T-cell (primary cell): ENCODE measurements around the gene MYCBP. TPM values are rescaled to one million over a fixed set of nuclear protein-coding genes. Genes with fewer than 3 reads are reported as not detected.
"Not testable (repeated sequence)": the region's sequence is repeated elsewhere in the genome, so short reads cannot be mapped to it uniquely, and the experiment has no call there.

Experiments used
- ATAC-seq, 4 experiments: fragments of 200-7000 bp in 3 of 4; fragments of 150-1000 bp in 1 of 4; cut with Tn5 transposase; replicated peaks in 1 of 4; 1 replicate in 3 of 4; 2 replicates in 1 of 4; pipeline ENCODE4 v1.10.0; 2021; ENCODE audit warnings: moderate library complexity in 3 of 4, mild to moderate bottlenecking in 2 of 4, moderate number of reproducible peaks in 1 of 4
- CTCF ChIA-PET, 2 donors: fragments of 300-600 bp; sonication (Branson Sonifier 250); formaldehyde crosslinking; loops; one replicate each; lab custom pipeline; 2022; ENCODE audit warnings: antibody characterized with exemption in 2 of 2; lab: Charles Lee
- POLR2A ChIA-PET, 2 donors: fragments of 300-600 bp; sonication (Branson Sonifier 250); formaldehyde crosslinking; loops; one replicate each; lab custom pipeline; 2022; ENCODE audit warnings: antibody characterized with exemption in 2 of 2; lab: Charles Lee
- DNase-seq, 35 experiments: peaks; one replicate each; pipeline versions ENCODE4 v3.0.0 to v3.0.0-alpha.2; 2013 to 2023
- H3K27ac ChIP-seq: one replicate; pipeline ENCODE4 v1.5.1; 2013; ENCODE audit warnings: low read length
- H3K27me3 ChIP-seq, 2 experiments: replicated peaks in 1 of 2; 1 replicate in 1 of 2; 2 replicates in 1 of 2; pipeline versions ENCODE4 v1.6.1 to v1.7.0; 2013; ENCODE audit warnings: low read length in 1 of 2, mixed read lengths in 1 of 2; ENCODE audit not compliant: control insufficient read depth in 2 of 2, insufficient read depth in 2 of 2; ENCODE audit errors: extremely low read depth in 1 of 2
- H3K36me3 ChIP-seq, 2 donors: 1 replicate in 1 of 2; 2 replicates in 1 of 2; pipeline versions ENCODE4 v1.6.1 to v1.7.0; 2013; ENCODE audit warnings: low read length in 1 of 2; ENCODE audit not compliant: control insufficient read depth in 2 of 2, insufficient read depth in 1 of 2; ENCODE audit errors: extremely low read depth in 1 of 2
- H3K4me1 ChIP-seq, 2 experiments: 1 replicate in 1 of 2; 2 replicates in 1 of 2; pipeline versions ENCODE4 v1.6.1 to v1.7.0; 2013; ENCODE audit warnings: low read length in 2 of 2, mixed read lengths in 1 of 2; ENCODE audit not compliant: insufficient read depth in 2 of 2, control insufficient read depth in 1 of 2; ENCODE audit errors: extremely low read depth in 1 of 2
- H3K4me3 ChIP-seq, 2 donors: 1 replicate in 1 of 2; 2 replicates in 1 of 2; pipeline versions ENCODE4 v1.5.1 to v1.7.0; 2013; ENCODE audit warnings: mild to moderate bottlenecking in 2 of 2, low read length in 1 of 2, moderate library complexity in 1 of 2; ENCODE audit not compliant: control insufficient read depth in 1 of 2; ENCODE audit errors: extremely low read depth in 1 of 2
- H3K9me3 ChIP-seq: 2 replicates; pipeline ENCODE4 v1.7.0; 2013
- H3K27ac Mint-ChIP-seq, 2 donors: one replicate each; pipeline ENCODE4 v1.8.0; 2020 to 2021; ENCODE audit warnings: mild to moderate bottlenecking in 2 of 2, mixed read lengths in 2 of 2
- H3K27me3 Mint-ChIP-seq, 2 donors: one replicate each; pipeline ENCODE4 v1.8.0; 2021 to 2022; ENCODE audit warnings: mixed read lengths in 2 of 2
- H3K36me3 Mint-ChIP-seq: one replicate; pipeline ENCODE4 v1.8.0; 2021; ENCODE audit warnings: mixed read lengths
- H3K4me1 Mint-ChIP-seq, 3 donors: one replicate each; pipeline ENCODE4 v1.8.0; 2020 to 2022; ENCODE audit warnings: mixed read lengths in 3 of 3, mild to moderate bottlenecking in 1 of 3
- H3K4me3 Mint-ChIP-seq, 3 donors: one replicate each; pipeline ENCODE4 v1.8.0; 2020 to 2022; ENCODE audit warnings: mild to moderate bottlenecking in 3 of 3, mixed read lengths in 3 of 3, moderate library complexity in 3 of 3
- H3K9me3 Mint-ChIP-seq, 3 donors: one replicate each; pipeline ENCODE4 v1.8.0; 2020 to 2022; ENCODE audit warnings: mixed read lengths in 3 of 3
- WGBS: methylation state at CpG from one replicate; pipeline ENCODE4 v1.1.5; 2013; ENCODE audit warnings: missing lambda C conversion rate; ENCODE audit not compliant: insufficient coverage; 5-methylcytosine and 5-hydroxymethylcytosine counted together
- total RNA-seq, 35 experiments: library from RNA in 6 of 35; stranded (reverse) in 6 of 35; fragments of 120-200 nt in 1 of 35; gene quantifications; one replicate each; pipeline versions ENCODE4 v1.2.1 to v1.2.4 and lab custom pipeline; 2013 to 2026

The MYCBP gene
- total RNA-seq, 5 donors from 2014 or later (not counting 1 experiment from before 2014, with no cell fraction given), result 7.0 to 19.4 (median 17.2) TPM

GRCh38 chr1:38859561-38860453 is 13.3 kb downstream of the MYCBP start, which contains the start of gene RRAGC:
TSS of gene RRAGC (minus strand) at chr1:38859772. CDS start at chr1:38859646, 126 bp downstream.
- Mint-ChIP-seq H3K36me3 (peaks cover 17% of the 10 kb centered on the region), H3K27me3 (no peaks in the 10 kb centered on the region), H3K27ac (peak within 1 kb of the TSS; percentile 86 to 87), H3K4me1 (peaks cover 51 to 77% (median 63%) of the 10 kb centered on the region in 3 donors), H3K4me3 (peak within 1 kb of the TSS; percentile 81 to 94 (median 90)), H3K9me3 (no peaks in the 10 kb centered on the region)
- Histone ChIP-seq H3K27me3 (no peaks in the 10 kb centered on the region), H3K4me3 (peak within 1 kb of the TSS; percentile 83 to 89), H3K36me3 (peaks cover 5 to 17% of the 10 kb centered on the region in 2 donors), H3K27ac (peak within 1 kb of the TSS; percentile 49), H3K9me3 (no peaks in the 10 kb centered on the region), H3K4me1 (peaks cover 9 to 28% of the 10 kb centered on the region in 2 experiments)
- CTCF ChIA-PET, result no interaction called here
- POLR2A ChIA-PET, result no interaction called here
- WGBS, result under 1% methylated on average over 60 of the region's 70 CpGs
- DNase-seq, result peak; percentile 94 to 100 (median 98)
- ATAC-seq, result peak; percentile 98 to 99 (median 98)

GRCh38 chr1:38858833-38859560 is 14.2 kb downstream of the MYCBP start:
- peak; percentile 8 to 23 (median 20) for ATAC-seq
- WGBS, result 0% methylated on average over 35 of the region's 51 CpGs
- Histone ChIP-seq H3K4me3 (peak overlapping the region; percentile 77 to 85), H3K27me3 (no peaks in the 10 kb centered on the region), H3K27ac (peak overlapping the region; percentile 49), H3K36me3 (peaks cover 5 to 23% of the 10 kb centered on the region in 2 donors), H3K9me3 (no peaks in the 10 kb centered on the region), H3K4me1 (peaks cover 9 to 28% of the 10 kb centered on the region in 2 experiments)
- ChIA-PET POLR2A (no interaction called here), CTCF (no interaction called here)
- DNase-seq, result peak in 27 of 35 experiments; percentile 2 to 50 (median 13)
- Mint-ChIP-seq H3K27me3 (no peaks in the 10 kb centered on the region), H3K4me3 (peak overlapping the region; percentile 81 to 94 (median 90)), H3K36me3 (peaks cover 17% of the 10 kb centered on the region), H3K27ac (peak overlapping the region; percentile 86 to 87), H3K4me1 (peaks cover 48 to 73% (median 59%) of the 10 kb centered on the region in 3 donors), H3K9me3 (no peaks in the 10 kb centered on the region)

- peaks cover 9 to 54% of the 10 kb centered on the region in 2 donors for H3K36me3 ChIP-seq
- H3K36me3 Mint-ChIP-seq, result peaks cover 39% of the 10 kb centered on the region
These were observed 20.4 kb downstream of the MYCBP start for GRCh38 chr1:38852780-38853179.

GRCh38 chr1:38848071-38848470 is 25.1 kb downstream of the MYCBP start:
- Mint-ChIP-seq H3K4me3 (no peak overlapping the region), H3K27me3 (no peaks in the 10 kb centered on the region), H3K36me3 (peaks cover 51% of the 10 kb centered on the region), H3K4me1 (peaks cover 20 to 27% (median 24%) of the 10 kb centered on the region in 3 donors), H3K27ac (no peak overlapping the region), H3K9me3 (peaks cover 0 to 3% (median 0%) of the 10 kb centered on the region in 3 donors)
- no CpG with 5 or more reads among the region's 1 CpG for WGBS
- Histone ChIP-seq H3K4me1 (peaks cover 0 to 3% of the 10 kb centered on the region in 2 experiments), H3K27me3 (no peaks in the 10 kb centered on the region), H3K27ac (no peak overlapping the region), H3K36me3 (peaks cover 19 to 61% of the 10 kb centered on the region in 2 donors), H3K9me3 (no peaks in the 10 kb centered on the region), H3K4me3 (no peak overlapping the region)
- no peak for ATAC-seq
- CTCF ChIA-PET, result interaction anchor here in 1 of 2 donors (0.7 kb wide), 1 partner anchor 11 kb away, joined by 3 read pairs; no protein-coding TSS in a partner anchor
- no peak for DNase-seq
- POLR2A ChIA-PET, result no interaction called here

More at GRCh38 chr1:38852780-38853179, 20.4 kb downstream of the MYCBP start:
- Histone ChIP-seq H3K27me3 (no peaks in the 10 kb centered on the region), H3K9me3 (no peaks in the 10 kb centered on the region), H3K4me1 (peaks cover under 1 to 5% of the 10 kb centered on the region in 2 experiments), H3K27ac (no peak overlapping the region), H3K4me3 (no peak overlapping the region)
- ChIA-PET POLR2A (no interaction called here), CTCF (no interaction called here)
- peaks cover 34 to 40% (median 36%) of the 10 kb centered on the region in 3 donors for H3K4me1 Mint-ChIP-seq
- ATAC-seq (no peak), DNase-seq (no peak)
- no peak overlapping the region for H3K4me3 Mint-ChIP-seq
- no CpG with 5 or more reads among the region's 4 CpGs for WGBS
- peak overlapping the region in 1 of 2 donors; percentile 1 for H3K27ac Mint-ChIP-seq
- H3K27me3 Mint-ChIP-seq, result no peaks in the 10 kb centered on the region
- no peaks in the 10 kb centered on the region for H3K9me3 Mint-ChIP-seq

- H3K4me3 Mint-ChIP-seq, result no peak overlapping the region
- no peak overlapping the region for H3K27ac Mint-ChIP-seq
- Histone ChIP-seq H3K36me3 (peaks cover 21 to 62% of the 10 kb centered on the region in 2 donors), H3K4me3 (no peak overlapping the region), H3K4me1 (peaks cover 0 to 3% of the 10 kb centered on the region in 2 experiments), H3K27ac (no peak overlapping the region), H3K9me3 (no peaks in the 10 kb centered on the region), H3K27me3 (no peaks in the 10 kb centered on the region)
- no peak for DNase-seq
- peaks cover 18 to 24% (median 20%) of the 10 kb centered on the region in 3 donors for H3K4me1 Mint-ChIP-seq
- no peaks in the 10 kb centered on the region for H3K27me3 Mint-ChIP-seq
- H3K36me3 Mint-ChIP-seq, result peaks cover 47% of the 10 kb centered on the region
- ChIA-PET CTCF (interaction anchor here in 1 of 2 donors (0.7 to 1.1 kb wide), 3 partner anchors 10 to 246 kb away, joined by 3 to 4 read pairs (median 3); partner anchors contain the start of gene NDUFS5), POLR2A (interaction anchor here in 1 of 2 donors (0.6 to 0.7 kb wide), 2 partner anchors 475 to 835 kb away, joined by 5 to 7 read pairs; no protein-coding TSS in a partner anchor)
- H3K9me3 Mint-ChIP-seq, result peaks cover 0 to 3% (median 0%) of the 10 kb centered on the region in 3 donors
- 85% methylated on average over 2 of the region's 3 CpGs for WGBS
- ATAC-seq, result no peak
These were observed 26.9 kb downstream of the MYCBP start for GRCh38 chr1:38846210-38846609.

GRCh38 chr1:38845088-38845487 is 28.1 kb downstream of the MYCBP start:
- H3K4me3 Mint-ChIP-seq, ATAC-seq, POLR2A ChIA-PET, H3K27ac ChIP-seq, DNase-seq, H3K4me3 ChIP-seq, H3K27me3 ChIP-seq, H3K27me3 Mint-ChIP-seq, H3K9me3 Mint-ChIP-seq, H3K4me1 ChIP-seq, H3K27ac Mint-ChIP-seq, H3K9me3 ChIP-seq, CTCF ChIA-PET: not testable (repeated sequence)
- Mint-ChIP-seq H3K4me1 (peaks cover 18 to 29% (median 23%) of the 10 kb centered on the region in 3 donors), H3K36me3 (peaks cover 43% of the 10 kb centered on the region)
- H3K36me3 ChIP-seq, result peaks cover 25 to 63% of the 10 kb centered on the region in 2 donors
- WGBS, result no CpG with 5 or more reads among the region's 3 CpGs
